Measurements from ENCODE around the gene DPF3. TPM values are rescaled to one million over a fixed set of nuclear protein-coding genes. Genes with fewer than 3 reads are reported as not detected.

Gene DPF3
- total RNA-seq: 1 to 10 TPM in 1 of 2 donors, under 1 TPM in 1; 0.13 to 1.2 TPM
- 0.46 to 2.6 reads per million in 2 donors for total RNA-seq

- Mint-ChIP-seq H3K4me1 (peaks cover 20% of the 10 kb centered on the region), H3K36me3 (ENCODE audit: low read depth) (no peaks in the 10 kb centered on the region), H3K27me3 (peaks cover 40% of the 10 kb centered on the region), H3K27ac (peak within 1 kb of the TSS; percentile 92), H3K4me3 (peak within 1 kb of the TSS; percentile 98)
- ATAC-seq (peak; percentile 98), DNase-seq (peak; percentile 85 to 90 (median 90))
- H3K9me3 ChIP-seq (ENCODE audit: control insufficient read depth, low read length, poor library complexity, severe bottlenecking): no peaks in the 10 kb centered on the region
These were observed at the start of gene DPF3 for GRCh38 chr14:72893636-72894322. DPF3 (minus strand) TSS chr14:72894101; CDS start chr14:72894088, 13 bp downstream.

GRCh38 chr14:72942934-72943333 lies 49.0 kb upstream of the DPF3 start:
- H3K36me3 Mint-ChIP-seq (ENCODE audit: low read depth): peaks cover 2% of the 10 kb centered on the region
- no peak overlapping the region for H3K27ac Mint-ChIP-seq

GRCh38 chr14:72941286-72941985 lies 47.5 kb upstream of the DPF3 start:
- H3K27me3 Mint-ChIP-seq: no peaks in the 10 kb centered on the region
- no peak overlapping the region for H3K4me3 Mint-ChIP-seq
- no peak overlapping the region for H3K27ac Mint-ChIP-seq
- DNase-seq: no peak
- peaks cover 2% of the 10 kb centered on the region for H3K36me3 Mint-ChIP-seq (ENCODE audit: low read depth)
- peaks cover 12% of the 10 kb centered on the region for H3K4me1 Mint-ChIP-seq
- no peak for ATAC-seq
- no peaks in the 10 kb centered on the region for H3K9me3 ChIP-seq (ENCODE audit: control insufficient read depth, low read length, poor library complexity, severe bottlenecking)

More at GRCh38 chr14:72942934-72943333, 49.0 kb upstream of the DPF3 start:
- DNase-seq: no peak
- H3K4me3 Mint-ChIP-seq: no peak overlapping the region
- H3K27me3 Mint-ChIP-seq: no peaks in the 10 kb centered on the region
- H3K9me3 ChIP-seq (ENCODE audit: control insufficient read depth, low read length, poor library complexity, severe bottlenecking): no peaks in the 10 kb centered on the region
- no peak for ATAC-seq
- peaks cover 3% of the 10 kb centered on the region for H3K4me1 Mint-ChIP-seq

GRCh38 chr14:72939630-72940029 lies 45.7 kb upstream of the DPF3 start:
- ATAC-seq: no peak
- no peak for DNase-seq
- Mint-ChIP-seq H3K4me3 (no peak overlapping the region), H3K27ac (no peak overlapping the region), H3K36me3 (ENCODE audit: low read depth) (peaks cover 2% of the 10 kb centered on the region), H3K4me1 (peaks cover 18% of the 10 kb centered on the region), H3K27me3 (no peaks in the 10 kb centered on the region)
- H3K9me3 ChIP-seq (ENCODE audit: control insufficient read depth, low read length, poor library complexity, severe bottlenecking): no peaks in the 10 kb centered on the region

GRCh38 chr14:72932893-72933292 lies 39.0 kb upstream of the DPF3 start:
- H3K36me3 Mint-ChIP-seq (ENCODE audit: low read depth): peaks cover 4% of the 10 kb centered on the region
- DNase-seq (no peak), ATAC-seq (no peak)
- no peaks in the 10 kb centered on the region for H3K27me3 Mint-ChIP-seq
- no peak overlapping the region for H3K4me3 Mint-ChIP-seq
- no peak overlapping the region for H3K27ac Mint-ChIP-seq
- H3K4me1 Mint-ChIP-seq: peaks cover 26% of the 10 kb centered on the region
- H3K9me3 ChIP-seq (ENCODE audit: control insufficient read depth, low read length, poor library complexity, severe bottlenecking): no peaks in the 10 kb centered on the region

GRCh38 chr14:72929316-72930080 lies 35.6 kb upstream of the DPF3 start:
- Mint-ChIP-seq H3K27me3 (peaks cover 5% of the 10 kb centered on the region), H3K36me3 (ENCODE audit: low read depth) (peaks cover 4% of the 10 kb centered on the region), H3K4me1 (peaks cover 26% of the 10 kb centered on the region), H3K4me3 (no peak overlapping the region), H3K27ac (no peak overlapping the region)
- H3K9me3 ChIP-seq (ENCODE audit: control insufficient read depth, low read length, poor library complexity, severe bottlenecking): no peaks in the 10 kb centered on the region
- ATAC-seq: no peak
- DNase-seq: no peak

- no peaks in the 10 kb centered on the region for H3K9me3 ChIP-seq (ENCODE audit: control insufficient read depth, low read length, poor library complexity, severe bottlenecking)
- Mint-ChIP-seq H3K27me3 (peaks cover 5% of the 10 kb centered on the region), H3K27ac (no peak overlapping the region), H3K36me3 (ENCODE audit: low read depth) (peaks cover 4% of the 10 kb centered on the region), H3K4me3 (no peak overlapping the region), H3K4me1 (peaks cover 26% of the 10 kb centered on the region)
- no peak for DNase-seq
- no peak for ATAC-seq
These were observed 35.0 kb upstream of the DPF3 start for GRCh38 chr14:72928872-72929271.

- peak; percentile 64 to 93 (median 74) for DNase-seq
- Mint-ChIP-seq H3K36me3 (ENCODE audit: low read depth) (no peaks in the 10 kb centered on the region), H3K27ac (peak within 1 kb of the TSS; percentile 89), H3K4me1 (peaks cover 16% of the 10 kb centered on the region), H3K4me3 (peak within 1 kb of the TSS; percentile 96), H3K27me3 (peaks cover 9% of the 10 kb centered on the region)
- peak; percentile 91 for ATAC-seq
- H3K9me3 ChIP-seq (ENCODE audit: control insufficient read depth, low read length, poor library complexity, severe bottlenecking): no peaks in the 10 kb centered on the region
These were observed 32.6 kb upstream of the DPF3 start, which contains the start of gene DCAF4 for GRCh38 chr14:72926292-72927028. DCAF4 (plus strand) TSS chr14:72926464; CDS start chr14:72937979, 11,515 bp downstream.

GRCh38 chr14:72925815-72926291 lies 32.0 kb upstream of the DPF3 start:
- H3K4me3 Mint-ChIP-seq: peak overlapping the region; percentile 96
- peaks cover 9% of the 10 kb centered on the region for H3K27me3 Mint-ChIP-seq
- no peaks in the 10 kb centered on the region for H3K36me3 Mint-ChIP-seq (ENCODE audit: low read depth)
- H3K9me3 ChIP-seq (ENCODE audit: control insufficient read depth, low read length, poor library complexity, severe bottlenecking): no peaks in the 10 kb centered on the region
- H3K27ac Mint-ChIP-seq: peak overlapping the region; percentile 89
- no peak for ATAC-seq
- DNase-seq: peak in 1 of 3 donors; percentile 86
- peaks cover 13% of the 10 kb centered on the region for H3K4me1 Mint-ChIP-seq

GRCh38 chr14:72925171-72925759 lies 31.4 kb upstream of the DPF3 start:
- H3K27ac Mint-ChIP-seq: peak overlapping the region; percentile 43
- peaks cover 13% of the 10 kb centered on the region for H3K4me1 Mint-ChIP-seq
- H3K4me3 Mint-ChIP-seq: peak overlapping the region; percentile 96
- ATAC-seq: no peak
- DNase-seq: no peak
- H3K9me3 ChIP-seq (ENCODE audit: control insufficient read depth, low read length, poor library complexity, severe bottlenecking): no peaks in the 10 kb centered on the region
- H3K27me3 Mint-ChIP-seq: peaks cover 9% of the 10 kb centered on the region
- no peaks in the 10 kb centered on the region for H3K36me3 Mint-ChIP-seq (ENCODE audit: low read depth)

GRCh38 chr14:72924337-72924736 lies 30.4 kb upstream of the DPF3 start:
- Mint-ChIP-seq H3K27ac (no peak overlapping the region), H3K4me3 (no peak overlapping the region), H3K4me1 (peaks cover 13% of the 10 kb centered on the region), H3K36me3 (ENCODE audit: low read depth) (no peaks in the 10 kb centered on the region), H3K27me3 (peaks cover 16% of the 10 kb centered on the region)
- no peaks in the 10 kb centered on the region for H3K9me3 ChIP-seq (ENCODE audit: control insufficient read depth, low read length, poor library complexity, severe bottlenecking)
- ATAC-seq: no peak
- no peak for DNase-seq

GRCh38 chr14:72921396-72921795 lies 27.5 kb upstream of the DPF3 start:
- Mint-ChIP-seq H3K27me3 (peaks cover 27% of the 10 kb centered on the region), H3K4me3 (no peak overlapping the region), H3K27ac (no peak overlapping the region), H3K4me1 (peaks cover 12% of the 10 kb centered on the region), H3K36me3 (ENCODE audit: low read depth) (no peaks in the 10 kb centered on the region)
- DNase-seq: no peak
- no peak for ATAC-seq
- no peaks in the 10 kb centered on the region for H3K9me3 ChIP-seq (ENCODE audit: control insufficient read depth, low read length, poor library complexity, severe bottlenecking)

All from T-helper 17 cell (primary cell).